Hematopoietic multipotent progenitor cell treated with erythropoietin and hydrocortisone succinate and interleukin-3 and kit ligand, for 15 days (in vitro differentiated cells): ENCODE data around the gene RYR1.
A peak's percentile ranks its signal among the peaks of the same experiment; 100 is the strongest.

Experiments
- DNase-seq: peaks from one replicate; pipeline ENCODE4 v3.0.0-alpha.2; 2015; ENCODE audit warnings: low spot score

The RYR1 gene

DNA sequence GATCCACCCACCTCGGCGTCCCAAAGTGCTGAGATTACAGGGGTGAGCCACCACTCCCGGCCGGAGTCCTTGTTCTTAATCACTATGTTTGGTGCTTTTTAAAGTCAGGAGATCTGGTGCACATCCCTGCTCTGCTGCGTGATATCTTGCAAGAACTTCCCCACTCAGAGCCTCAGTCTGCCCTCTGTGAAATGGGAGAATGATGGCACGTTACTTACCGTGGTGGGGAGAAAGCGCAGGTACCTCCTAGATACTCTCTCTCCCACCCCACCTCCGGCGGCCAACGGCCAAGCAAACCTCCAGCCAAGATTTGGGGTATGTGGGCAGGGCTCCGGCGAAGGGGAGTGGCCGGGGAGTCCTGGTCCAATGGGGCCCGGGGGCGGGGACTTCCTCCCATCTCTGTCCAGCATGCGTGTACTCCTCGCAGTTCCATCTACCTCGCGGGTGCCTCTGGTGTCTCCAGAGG is at the start of gene RYR1:
TSS of gene RYR1 (plus strand) at position 424 of the 466 bp plus-strand sequence. CDS start 139 bp downstream, outside the sequence.
- DNase-seq, result peak; percentile 7

DNA sequence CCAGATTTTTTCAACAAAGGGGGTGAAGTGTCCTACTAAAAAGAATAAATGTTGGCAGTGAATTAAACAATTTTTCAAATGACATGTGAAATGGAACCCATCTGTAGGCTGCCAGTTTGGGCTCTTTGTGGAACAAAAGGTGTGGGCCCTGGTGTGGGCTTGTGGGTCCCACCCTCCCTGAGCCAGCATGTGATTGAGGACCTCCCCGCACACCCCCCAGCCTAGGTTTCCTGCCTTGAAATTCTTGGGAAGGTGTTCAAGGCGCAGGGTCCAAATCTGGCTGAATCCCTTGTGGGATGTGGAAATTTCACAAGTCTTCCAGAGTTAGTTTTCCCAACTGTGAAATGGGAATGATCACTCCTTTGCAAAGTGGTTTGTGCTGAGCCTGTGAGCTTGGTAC is 49.7 kb upstream of the RYR1 start:
- no peak for DNase-seq

GRCh38 chr19:38384209-38385027 is 49.1 kb upstream of the RYR1 start:
- peak; percentile 27 for DNase-seq

DNA sequence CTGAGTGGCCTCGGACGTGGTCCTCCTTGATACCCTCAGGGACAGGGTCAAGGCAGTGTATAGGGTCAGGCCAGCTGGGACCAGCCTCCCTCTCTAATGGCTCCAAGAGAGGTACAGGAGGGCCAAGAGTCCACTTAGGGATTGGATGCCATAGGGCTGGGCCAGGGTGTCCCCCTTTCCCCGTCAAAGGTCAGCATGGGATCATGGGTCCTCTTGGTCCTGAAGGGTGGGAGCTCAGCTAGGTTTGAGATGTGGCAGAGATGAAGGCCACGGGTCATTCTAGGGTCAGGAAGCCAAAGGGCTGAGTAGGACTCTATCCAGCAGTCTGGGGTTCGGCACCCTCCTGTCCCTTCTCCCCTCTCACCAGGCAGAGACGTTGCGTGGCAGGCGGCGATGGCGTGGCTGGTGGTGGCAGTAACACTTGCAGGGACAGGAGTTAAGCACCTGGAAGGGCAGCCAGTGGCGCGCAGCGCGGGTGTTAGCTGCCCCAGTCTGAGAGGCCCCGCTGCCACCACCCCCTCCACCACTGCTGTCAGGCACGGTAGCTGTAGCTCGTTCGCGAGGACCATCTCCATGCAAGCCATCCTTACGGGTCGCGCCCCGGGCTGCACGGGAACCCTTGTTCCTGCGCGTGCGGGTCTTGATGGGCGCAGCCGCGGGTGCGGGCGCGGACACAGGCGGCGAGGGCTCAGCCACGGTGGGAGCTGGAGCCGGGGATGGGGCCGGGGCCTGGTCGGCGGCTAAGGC is 48.3 kb upstream of the RYR1 start:
- no peak for DNase-seq

GRCh38 chr19:38385804-38386257 is 47.7 kb upstream of the RYR1 start:
- DNase-seq, result no peak

DNA sequence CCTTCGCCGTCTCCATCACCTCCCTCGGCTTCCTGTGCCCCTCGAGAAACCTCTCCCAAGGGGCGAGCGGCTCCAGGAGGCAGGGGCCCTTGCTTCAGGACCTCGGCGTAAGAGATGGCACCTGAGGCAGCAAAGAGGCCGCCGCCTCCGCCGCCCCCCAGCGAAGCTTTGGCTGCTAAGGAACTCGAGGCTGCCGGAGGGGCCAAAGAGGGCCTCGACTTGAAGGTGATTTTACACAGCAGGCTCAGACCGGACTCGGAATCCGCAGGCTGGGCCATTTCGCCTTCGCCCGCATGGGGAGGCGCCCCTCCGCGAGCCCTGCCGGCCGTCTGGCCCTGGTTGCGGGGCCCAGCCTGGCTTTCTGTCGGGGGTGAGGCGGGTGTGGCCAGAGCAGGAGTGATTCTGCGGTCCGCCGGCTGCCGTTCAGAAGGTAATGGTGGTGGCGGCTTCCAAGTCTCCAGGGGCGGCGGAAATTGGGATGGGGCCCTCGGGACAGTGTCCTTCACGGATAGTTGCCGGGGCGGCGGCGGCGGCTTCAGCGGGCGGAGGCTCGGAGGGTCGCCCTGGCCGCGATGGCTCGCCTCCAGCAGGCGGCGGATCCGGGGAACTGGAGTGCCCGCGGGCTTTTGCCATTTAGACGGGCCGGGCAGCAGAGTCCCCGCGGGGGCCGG is 47.1 kb upstream of the RYR1 start:
- DNase-seq, result no peak

GRCh38 chr19:38386971-38387549 is 46.4 kb upstream of the RYR1 start:
- no peak for DNase-seq

GRCh38 chr19:38387550-38388348 is 45.7 kb upstream of the RYR1 start, which contains the start of gene GGN:
TSS of gene GGN (minus strand) at chr19:38388034. CDS start at chr19:38387261, 773 bp downstream.
- DNase-seq, result peak; percentile 74

DNA sequence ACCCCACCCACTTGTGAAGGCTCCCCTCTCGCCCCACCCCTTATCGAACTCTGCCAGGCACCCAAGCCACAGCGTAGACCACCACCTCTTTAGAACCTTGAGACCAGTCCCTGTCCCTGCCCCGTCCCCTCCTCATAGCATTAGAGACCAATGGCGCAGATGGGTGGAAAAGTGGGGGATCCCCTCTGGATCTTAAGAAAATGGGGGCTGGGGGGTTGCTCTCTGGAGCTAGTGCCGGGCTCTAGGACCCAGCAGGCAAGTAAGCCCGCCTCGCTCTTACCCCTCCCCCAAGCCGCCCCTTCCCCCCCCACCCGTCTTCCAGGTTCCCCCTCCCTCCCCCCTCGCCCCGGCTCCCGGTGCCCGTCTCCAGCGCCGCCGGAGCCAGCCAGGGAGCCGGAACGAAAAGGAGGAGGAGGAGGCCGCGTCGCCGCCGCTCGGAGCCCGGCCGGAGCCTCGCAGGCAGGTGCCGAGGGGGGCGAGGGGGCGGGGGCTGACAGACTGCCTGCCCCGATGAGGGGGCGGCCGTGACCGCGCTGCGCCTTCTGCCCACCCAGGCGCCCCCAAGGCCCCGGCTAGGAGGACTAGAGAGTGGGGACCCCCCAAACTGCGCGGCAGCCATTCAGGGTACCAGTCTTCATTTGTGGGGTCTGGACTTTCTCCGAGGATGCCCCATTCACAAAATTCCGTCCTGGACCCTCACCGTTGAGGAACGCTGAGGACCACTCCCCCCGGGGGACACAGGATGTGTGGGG is 45.0 kb upstream of the RYR1 start, which contains the start of gene SPRED3:
TSS of gene SPRED3 (plus strand) at position 349 of the 752 bp plus-strand sequence. CDS start 1,606 bp downstream, outside the sequence.
- no peak for DNase-seq

DNA sequence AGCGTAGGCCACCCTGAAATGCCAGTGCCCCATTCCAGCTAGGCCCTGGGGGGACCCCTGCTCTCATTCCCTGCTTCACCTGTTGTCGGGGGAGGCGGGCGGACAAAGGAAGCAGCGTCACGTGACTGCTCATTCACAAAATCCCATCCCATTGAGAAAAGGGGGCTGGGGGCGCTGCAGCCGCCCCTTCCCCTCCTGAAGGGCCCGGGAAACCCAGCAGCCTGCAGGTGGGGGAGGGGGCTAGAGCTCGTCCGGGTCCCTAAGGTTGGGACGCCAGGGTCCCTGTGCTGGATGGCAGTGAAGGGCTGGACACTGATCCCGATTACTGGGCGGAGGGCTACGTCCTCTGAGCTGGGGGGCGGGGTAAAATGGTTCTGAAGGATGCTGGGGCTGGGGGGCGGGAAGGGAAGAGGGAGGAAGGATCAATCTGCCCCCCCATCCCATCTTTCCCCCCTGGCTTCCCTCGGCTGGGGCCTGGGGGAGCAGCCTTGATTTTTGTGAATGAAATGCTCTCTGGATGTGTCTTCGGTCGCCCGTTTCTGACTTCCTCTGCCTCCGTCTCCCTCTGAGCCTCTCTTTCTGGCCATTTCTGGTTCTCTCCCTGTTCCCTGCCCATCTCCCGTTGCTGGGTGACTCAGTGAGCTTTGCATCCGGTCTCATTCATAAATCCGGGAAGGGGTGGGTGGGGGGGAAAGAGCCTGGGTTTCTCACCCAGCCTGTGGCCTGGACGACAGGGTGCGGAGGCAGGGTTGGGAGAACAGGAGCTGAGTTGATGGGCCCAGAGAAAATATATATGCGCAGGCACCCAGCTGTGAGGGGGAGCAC is 44.2 kb upstream of the RYR1 start:
- DNase-seq, result no peak

- DNase-seq, result no peak
Observed at GRCh38 chr19:38389957-38390924, 43.2 kb upstream of the RYR1 start.

DNA sequence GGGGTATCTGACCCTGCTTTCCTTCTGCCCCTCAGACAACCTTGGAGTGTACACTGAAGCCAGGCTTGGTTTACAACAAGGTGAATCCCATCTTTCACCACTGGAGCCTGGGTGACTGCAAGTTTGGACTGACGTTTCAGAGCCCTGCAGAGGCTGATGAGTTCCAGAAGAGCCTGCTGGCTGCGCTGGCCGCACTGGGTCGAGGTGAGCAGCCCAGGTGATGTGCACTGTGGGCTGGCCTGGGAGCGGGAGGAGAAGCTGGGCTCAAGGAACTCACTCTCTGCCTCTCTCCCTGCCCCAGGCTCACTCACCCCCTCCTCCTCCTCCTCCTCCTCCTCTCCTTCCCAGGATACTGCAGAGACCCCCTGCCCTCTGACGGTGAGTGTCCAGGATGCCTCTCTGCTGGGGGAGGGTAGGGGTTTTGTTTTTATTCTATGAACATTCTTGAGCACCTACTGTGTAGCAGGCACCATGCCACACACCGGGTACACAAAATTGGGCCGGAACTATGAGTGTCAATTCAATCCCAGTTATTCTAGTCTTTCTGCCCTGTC is 41.5 kb upstream of the RYR1 start:
- no peak for DNase-seq

GRCh38 chr19:38392707-38393308 is 40.7 kb upstream of the RYR1 start:
- no peak for DNase-seq

DNA sequence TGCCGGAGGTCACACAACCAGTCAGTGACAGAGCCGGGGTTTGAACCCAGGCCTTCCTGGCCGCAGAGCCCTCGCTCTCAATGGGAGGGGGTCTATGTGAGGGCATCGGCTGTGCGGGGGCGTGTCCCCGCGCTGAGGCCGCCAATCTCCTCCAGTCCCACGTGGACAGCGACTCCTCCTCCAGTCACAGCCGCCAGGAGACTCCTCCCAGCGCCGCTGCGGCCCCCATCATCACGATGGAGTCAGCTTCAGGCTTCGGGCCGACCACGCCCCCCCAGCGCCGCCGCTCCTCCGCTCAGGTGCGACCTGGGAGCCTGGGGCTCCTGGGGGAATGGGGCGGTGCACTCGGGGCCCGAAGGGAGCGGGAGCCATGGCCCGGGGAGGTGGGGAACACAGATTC is 39.0 kb upstream of the RYR1 start:
- DNase-seq, result no peak

GRCh38 chr19:38395381-38396114 is 37.9 kb upstream of the RYR1 start:
- DNase-seq, result no peak

DNA sequence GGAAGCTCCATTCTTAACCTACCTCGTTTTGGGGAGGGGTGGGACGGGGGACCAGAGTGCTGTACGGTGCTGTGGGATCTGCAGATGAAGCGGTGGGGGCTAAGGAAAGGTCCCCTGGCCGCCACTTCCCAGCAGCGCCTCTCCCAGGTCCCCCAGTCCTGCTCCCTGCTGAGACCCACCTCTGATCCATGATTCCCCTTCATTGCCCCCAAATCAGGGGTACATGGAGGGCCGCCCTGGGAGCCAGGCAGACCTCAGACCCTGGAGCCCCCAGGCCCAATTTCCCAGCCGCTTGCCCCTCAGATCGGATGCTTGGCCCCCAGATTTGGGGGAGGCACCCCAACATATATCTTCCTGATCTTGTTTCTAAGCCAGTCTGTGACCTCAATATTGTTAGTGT is 34.4 kb upstream of the RYR1 start:
- DNase-seq, result no peak

GRCh38 chr19:38399537-38399936 is 34.0 kb upstream of the RYR1 start:
- no peak for DNase-seq
